Activated T-helper 17 cell treated with anti-CD3 and anti-CD28 coated beads, Interleukin-2, amount 50 U/mL, for 72 hours (primary cell): ENCODE results near the gene SLC7A4. TPM values are rescaled to one million over a fixed set of nuclear protein-coding genes. Genes with fewer than 3 reads are reported as not detected.
"Not testable (repeated sequence)": the region's sequence is repeated elsewhere in the genome, so short reads cannot be mapped to it uniquely, and the experiment has no call there.

Experiments
- ATAC-seq: fragments of 150-1000 bp; cut with Tn5 transposase; replicated peaks from 2 replicates; pipeline ENCODE4 v1.10.0; 2021; ENCODE audit warnings: mild to moderate bottlenecking, moderate library complexity
- H3K27ac Mint-ChIP-seq: one replicate; pipeline ENCODE4 v1.8.0; 2022; ENCODE audit warnings: mixed read lengths
- H3K27me3 Mint-ChIP-seq: one replicate; pipeline ENCODE4 v1.8.0; 2022; ENCODE audit warnings: mixed read lengths
- H3K36me3 Mint-ChIP-seq: one replicate; pipeline ENCODE4 v1.8.0; 2022; ENCODE audit warnings: low read depth, mild to moderate bottlenecking, mixed read lengths
- H3K4me1 Mint-ChIP-seq: one replicate; pipeline ENCODE4 v1.8.0; 2022; ENCODE audit warnings: mixed read lengths
- H3K4me3 Mint-ChIP-seq: one replicate; pipeline ENCODE4 v1.8.0; 2022; ENCODE audit warnings: mild to moderate bottlenecking, mixed read lengths
- H3K9me3 Mint-ChIP-seq: one replicate; pipeline ENCODE4 v1.8.0; 2022; ENCODE audit warnings: mixed read lengths
- total RNA-seq, 2 donors: library from RNA; stranded (reverse); gene quantifications; one replicate each; pipeline ENCODE4 v1.2.3, GENCODE V29; 2022

The SLC7A4 gene
- total RNA-seq, 2 donors from 2014 or later = not detected

GRCh38 chr22:21068681-21069276 lies 36.4 kb upstream of the SLC7A4 start:
- H3K4me1 Mint-ChIP-seq = peaks cover 7% of the 10 kb centered on the region
- H3K9me3 Mint-ChIP-seq = no peaks in the 10 kb centered on the region
- no peak overlapping the region for H3K27ac Mint-ChIP-seq
- no peak for ATAC-seq
- no peaks in the 10 kb centered on the region for H3K36me3 Mint-ChIP-seq
- H3K27me3 Mint-ChIP-seq = peaks cover 6% of the 10 kb centered on the region
- no peak overlapping the region for H3K4me3 Mint-ChIP-seq

GRCh38 chr22:21067901-21068680 lies 35.7 kb upstream of the SLC7A4 start:
- Mint-ChIP-seq H3K4me1 (peaks cover 7% of the 10 kb centered on the region), H3K36me3 (no peaks in the 10 kb centered on the region), H3K4me3 (no peak overlapping the region), H3K9me3 (no peaks in the 10 kb centered on the region), H3K27me3 (peaks cover 6% of the 10 kb centered on the region), H3K27ac (no peak overlapping the region)
- ATAC-seq = peak; percentile 64

- peaks cover 7% of the 10 kb centered on the region for H3K4me1 Mint-ChIP-seq
- no peak overlapping the region for H3K4me3 Mint-ChIP-seq
- H3K27me3 Mint-ChIP-seq = peaks cover 6% of the 10 kb centered on the region
- no peak overlapping the region for H3K27ac Mint-ChIP-seq
- no peaks in the 10 kb centered on the region for H3K9me3 Mint-ChIP-seq
- no peak for ATAC-seq
- no peaks in the 10 kb centered on the region for H3K36me3 Mint-ChIP-seq
These were observed 34.9 kb upstream of the SLC7A4 start for GRCh38 chr22:21067075-21067900.

- Mint-ChIP-seq H3K4me3 (no peak overlapping the region), H3K4me1 (peaks cover 7% of the 10 kb centered on the region), H3K36me3 (no peaks in the 10 kb centered on the region)
These were observed 32.8 kb upstream of the SLC7A4 start for GRCh38 chr22:21064917-21065864.

GRCh38 chr22:21064425-21064824 lies 32.1 kb upstream of the SLC7A4 start:
- not testable (repeated sequence) for H3K9me3 Mint-ChIP-seq, H3K4me1 Mint-ChIP-seq, ATAC-seq, H3K27me3 Mint-ChIP-seq, H3K4me3 Mint-ChIP-seq, H3K36me3 Mint-ChIP-seq, H3K27ac Mint-ChIP-seq

More at GRCh38 chr22:21064917-21065864, 32.8 kb upstream of the SLC7A4 start:
- no peak for ATAC-seq
- Mint-ChIP-seq H3K27me3 (peaks cover 6% of the 10 kb centered on the region), H3K27ac (no peak overlapping the region), H3K9me3 (no peaks in the 10 kb centered on the region)

GRCh38 chr22:21061660-21062321 lies 29.4 kb upstream of the SLC7A4 start:
- H3K27ac Mint-ChIP-seq, H3K4me3 Mint-ChIP-seq, H3K9me3 Mint-ChIP-seq, H3K36me3 Mint-ChIP-seq, H3K4me1 Mint-ChIP-seq, ATAC-seq, H3K27me3 Mint-ChIP-seq: not testable (repeated sequence)

- not testable (repeated sequence) for H3K27ac Mint-ChIP-seq, H3K4me3 Mint-ChIP-seq, ATAC-seq, H3K36me3 Mint-ChIP-seq, H3K9me3 Mint-ChIP-seq, H3K27me3 Mint-ChIP-seq
- H3K4me1 Mint-ChIP-seq = peaks cover 12% of the 10 kb centered on the region
These were observed 28.0 kb upstream of the SLC7A4 start for GRCh38 chr22:21060363-21060762.

GRCh38 chr22:21055880-21056319 lies 23.5 kb upstream of the SLC7A4 start:
- peaks cover 23% of the 10 kb centered on the region for H3K4me1 Mint-ChIP-seq
- H3K27me3 Mint-ChIP-seq = peaks cover 7% of the 10 kb centered on the region
- no peak for ATAC-seq
- no peaks in the 10 kb centered on the region for H3K9me3 Mint-ChIP-seq
- no peaks in the 10 kb centered on the region for H3K36me3 Mint-ChIP-seq
- peak overlapping the region; percentile 14 for H3K27ac Mint-ChIP-seq
- H3K4me3 Mint-ChIP-seq = peak overlapping the region; percentile 3

- Mint-ChIP-seq H3K27ac (peak overlapping the region; percentile 14), H3K36me3 (no peaks in the 10 kb centered on the region), H3K9me3 (no peaks in the 10 kb centered on the region), H3K4me1 (peaks cover 23% of the 10 kb centered on the region), H3K4me3 (peak overlapping the region; percentile 3), H3K27me3 (peaks cover 7% of the 10 kb centered on the region)
- no peak for ATAC-seq
These were observed 23.1 kb upstream of the SLC7A4 start for GRCh38 chr22:21055564-21055834.

- H3K4me3 Mint-ChIP-seq = no peak overlapping the region
- peaks cover 23% of the 10 kb centered on the region for H3K4me1 Mint-ChIP-seq
- no peaks in the 10 kb centered on the region for H3K9me3 Mint-ChIP-seq
- H3K27ac Mint-ChIP-seq = no peak overlapping the region
- ATAC-seq = no peak
- H3K36me3 Mint-ChIP-seq = no peaks in the 10 kb centered on the region
- peaks cover 7% of the 10 kb centered on the region for H3K27me3 Mint-ChIP-seq
These were observed 22.6 kb upstream of the SLC7A4 start for GRCh38 chr22:21054714-21055563.

- ATAC-seq = no peak
- no peaks in the 10 kb centered on the region for H3K9me3 Mint-ChIP-seq
- no peaks in the 10 kb centered on the region for H3K36me3 Mint-ChIP-seq
- H3K27me3 Mint-ChIP-seq = peaks cover 7% of the 10 kb centered on the region
- H3K4me3 Mint-ChIP-seq = no peak overlapping the region
- peaks cover 23% of the 10 kb centered on the region for H3K4me1 Mint-ChIP-seq
- H3K27ac Mint-ChIP-seq = no peak overlapping the region
These were observed 21.8 kb upstream of the SLC7A4 start for GRCh38 chr22:21054046-21054713.

GRCh38 chr22:21052715-21053459 lies 20.5 kb upstream of the SLC7A4 start:
- no peaks in the 10 kb centered on the region for H3K9me3 Mint-ChIP-seq
- H3K4me3 Mint-ChIP-seq = no peak overlapping the region
- ATAC-seq = no peak
- no peak overlapping the region for H3K27ac Mint-ChIP-seq
- peaks cover 23% of the 10 kb centered on the region for H3K4me1 Mint-ChIP-seq
- peaks cover 7% of the 10 kb centered on the region for H3K27me3 Mint-ChIP-seq
- H3K36me3 Mint-ChIP-seq = no peaks in the 10 kb centered on the region
